Measurements from ENCODE around the gene ST6GALNAC4.

The ST6GALNAC4 gene

GRCh38 chr9:127928676-127929624 lies 12.1 kb upstream of the ST6GALNAC4 start:
- no peak for DNase-seq

- no peak for DNase-seq
Measured at GRCh38 chr9:127927988-127928675, 11.3 kb upstream of the ST6GALNAC4 start.

- DNase-seq: peak; percentile 69
Measured at GRCh38 chr9:127927201-127927987, 10.6 kb upstream of the ST6GALNAC4 start.

- DNase-seq: no peak
Measured at GRCh38 chr9:127926906-127927200, 10.0 kb upstream of the ST6GALNAC4 start.

GRCh38 chr9:127925959-127926905 lies 9.4 kb upstream of the ST6GALNAC4 start:
- no peak for DNase-seq

GRCh38 chr9:127924736-127925444 lies 8.0 kb upstream of the ST6GALNAC4 start:
- DNase-seq: no peak

- no peak for DNase-seq
Measured at GRCh38 chr9:127923771-127924170, 6.9 kb upstream of the ST6GALNAC4 start.

- DNase-seq: no peak
Measured at GRCh38 chr9:127923046-127923445, 6.2 kb upstream of the ST6GALNAC4 start.

- DNase-seq: peak; percentile 84
Measured at GRCh38 chr9:127921557-127922120, 4.8 kb upstream of the ST6GALNAC4 start.

GRCh38 chr9:127920794-127921193 lies 4.0 kb upstream of the ST6GALNAC4 start:
- no peak for DNase-seq

- DNase-seq: no peak
Measured at GRCh38 chr9:127919253-127919815, 2.5 kb upstream of the ST6GALNAC4 start.

GRCh38 chr9:127918183-127919107 lies 1.6 kb upstream of the ST6GALNAC4 start:
- DNase-seq: no peak

GRCh38 chr9:127917603-127918002 lies 762 bp upstream of the ST6GALNAC4 start:
- no peak for DNase-seq

GRCh38 chr9:127915801-127916719 lies 781 bp downstream of the ST6GALNAC4 start:
- no peak for DNase-seq

- no peak for DNase-seq
Measured at GRCh38 chr9:127915325-127915752, 1.5 kb downstream of the ST6GALNAC4 start.

- no peak for DNase-seq
Measured at GRCh38 chr9:127913682-127914081, 3.2 kb downstream of the ST6GALNAC4 start.

GRCh38 chr9:127912882-127913281 lies 4.0 kb downstream of the ST6GALNAC4 start:
- DNase-seq: no peak

GRCh38 chr9:127912296-127912695 lies 4.5 kb downstream of the ST6GALNAC4 start:
- DNase-seq: no peak
